Heart left ventricle (tissue), 16 donors: Measurements from ENCODE around the gene AHDC1. TPM values are rescaled to one million over a fixed set of nuclear protein-coding genes. Genes with fewer than 3 reads are reported as not detected.
A peak's percentile ranks its signal among the peaks of the same experiment; 100 is the strongest.

Experiments used
- ATAC-seq, 4 donors: fragments of 200-7000 bp; cut with Tn5 transposase; one replicate each; pipeline ENCODE4 v1.9.1; 2020 to 2022; ENCODE audit warnings: moderate library complexity in 4 of 4, mild to moderate bottlenecking in 3 of 4, moderate number of reproducible peaks in 1 of 4
- DNase-seq, 5 donors: peaks; one replicate each; pipeline ENCODE4 v3.0.0-alpha.2; 2020
- H3K27ac ChIP-seq, 12 donors: fragments of 200-600 bp; sonication (generic) in 4 of 12; one replicate each; pipeline versions ENCODE4 v1.5.0 to v1.8.0; 2016 to 2022; ENCODE audit warnings: mild to moderate bottlenecking in 2 of 12
- H3K27me3 ChIP-seq, 9 donors: fragments of 200-600 bp; sonication (generic) in 2 of 9; one replicate each; pipeline versions ENCODE4 v1.5.1 to v1.8.0; 2016 to 2022; ENCODE audit warnings: mild to moderate bottlenecking in 3 of 9
- H3K36me3 ChIP-seq, 9 donors: fragments of 200-600 bp; sonication (generic) in 2 of 9; one replicate each; pipeline versions ENCODE4 v1.5.0 to v1.8.0; 2018 to 2022; ENCODE audit warnings: mild to moderate bottlenecking in 2 of 9
- H3K4me1 ChIP-seq, 12 donors: fragments of 200-600 bp; sonication (generic) in 4 of 12; one replicate each; pipeline versions ENCODE4 v1.5.0 to v1.8.0; 2016 to 2022; ENCODE audit warnings: mild to moderate bottlenecking in 3 of 12
- H3K4me3 ChIP-seq, 12 donors: fragments of 200-600 bp; sonication (generic) in 4 of 12; one replicate each; pipeline versions ENCODE4 v1.5.0 to v1.8.0; 2017 to 2022; ENCODE audit warnings: mild to moderate bottlenecking in 9 of 12, moderate library complexity in 4 of 12
- H3K9me3 ChIP-seq, 12 donors: fragments of 200-600 bp; sonication (generic) in 4 of 12; one replicate each; pipeline versions ENCODE4 v1.5.0 to v1.8.0; 2016 to 2022; ENCODE audit warnings: mild to moderate bottlenecking in 1 of 12
- CTCF ChIP-seq, 12 donors: fragments of 200-600 bp; sonication (generic) in 4 of 12; IDR thresholded peaks; one replicate each; pipeline versions ENCODE4 v1.5.0 to v1.8.0; 2018 to 2022; ENCODE audit warnings: antibody characterized with exemption in 12 of 12, mild to moderate bottlenecking in 5 of 12
- POLR2A ChIP-seq, 2 donors: fragments of 450-650 bp; IDR thresholded peaks; one replicate each; pipeline ENCODE4 v1.6.1; 2017; ENCODE audit warnings: antibody characterized with exemption in 2 of 2, mild to moderate bottlenecking in 2 of 2, moderate library complexity in 2 of 2
- WGBS, 4 donors: extraction: QIAGEN DNeasy Blood & Tissue Kit in 2 of 4; methylation state at CpG; one replicate each; pipeline versions ENCODE4 v1.1.5 to v1.1.7; 2013 to 2018; 5-methylcytosine and 5-hydroxymethylcytosine counted together
- intact Hi-C, 10 donors: fragments of 100-400 bp; cut with DNase I; formaldehyde crosslinking; loops; one replicate each; pipeline versions ENCODE4 v1.11.1 to v1.14.2; 2022
- polyA plus RNA-seq, 2 donors: library from polyadenylated mRNA; stranded (reverse); fragments of 200-250 nt; gene quantifications; one replicate each; pipeline ENCODE4 v1.2.3, GENCODE V29; 2013
- total RNA-seq, 9 donors: library from RNA; depleted of rRNA in 2 of 9; stranded (reverse); fragments of >200 nt in 2 of 9; fragmentation: NEBNext Ultra II Directional in 3 of 9; extraction: Animal tissue kit (Norgen Biotek cat#: 25700) in 3 of 9; gene quantifications; one replicate each; pipeline versions ENCODE4 v1.1.0 to v1.2.4, GENCODE V29; 2016 to 2023
- donor health status: ischemic (EF 13 %, LVEDD 7.1; RV severe dilation, severe dysfunction).
- donor health status: healthy with polysubstance abuse.
- donor health status: DM: no; HTN: yes; CAD: no.
- donor health status: DM: no; HTN: no; CAD: no.
- donor health status: ischemic (EF 25% LVEDD 6.9; RV normal size, moderate dysfunction).
- donor health status: ischemic (EF 25% LVEDD 5.7; RV mildly dilated, moderate dysfunction).
- donor health status: healthy.
- donor health status: DM: yes; HTN: yes; CAD: no.
- donor health status: ischemic (EF 35%, LVEDD 5.7; RV mildly dilated, moderate dysfunction).
- donor health status: nonischemic (EF 11% LVEDD 7.7; RV severe dilation, severe dysfunction).
- donor health status: DM: yes; HTN: yes; CAD: no.
- donor health status: PGD.
- donor health status: ischemic (EF 29% LVEDD 5.4; RV normal size, mild dysfunction).
- donor health status: nonischemic (EF 23%, LVEDD 6.1; RV moderate dilation, normal function).

Gene AHDC1
- total and polyA plus RNA-seq, 11 donors = 25.8 to 50.2 (median 42.1) TPM

GRCh38 chr1:27617420-27617819 lies 13.5 kb upstream of the AHDC1 start:
- no peaks in the 10 kb centered on the region for H3K9me3 ChIP-seq
- intact Hi-C loops = no loop called here
- DNase-seq (peak in 1 of 5 donors; percentile 1), ATAC-seq (no peak)
- peaks cover 0 to 65% (median 5%) of the 10 kb centered on the region in 12 donors for H3K4me1 ChIP-seq
- peaks cover 0 to 32% (median 0%) of the 10 kb centered on the region in 9 donors for H3K36me3 ChIP-seq
- TF ChIP-seq POLR2A (IDR thresholded peaks at IDR 0.05) (no peak), CTCF (IDR thresholded peaks at IDR 0.05) (no peak)
- peak overlapping the region in 1 of 12 donors; percentile 65 for H3K27ac ChIP-seq
- WGBS, 4 donors = 80 to 93% (median 86%) methylated on average over 2 of the region's 2 CpGs
- H3K27me3 ChIP-seq = no peaks in the 10 kb centered on the region
- H3K4me3 ChIP-seq = no peak overlapping the region

GRCh38 chr1:27616441-27616840 lies 12.5 kb upstream of the AHDC1 start:
- Histone ChIP-seq H3K27me3 (no peaks in the 10 kb centered on the region), H3K27ac (no peak overlapping the region), H3K4me1 (peaks cover 0 to 55% (median 2%) of the 10 kb centered on the region in 12 donors), H3K36me3 (peaks cover 0 to 41% (median 0%) of the 10 kb centered on the region in 9 donors), H3K9me3 (no peaks in the 10 kb centered on the region), H3K4me3 (no peak overlapping the region)
- intact Hi-C loops = no loop called here
- DNase-seq = peak in 1 of 5 donors; percentile 14
- WGBS, 4 donors = 94 to 100% (median 99%) methylated on average over 1 to 2 of the region's 2 CpGs
- TF ChIP-seq CTCF (IDR thresholded peaks at IDR 0.05) = peak in 1 of 12 donors; percentile 11
- no peak for TF ChIP-seq POLR2A (IDR thresholded peaks at IDR 0.05)
- no peak for ATAC-seq

GRCh38 chr1:27615346-27616192 lies 11.6 kb upstream of the AHDC1 start:
- H3K36me3 ChIP-seq = peaks cover 0 to 44% (median 0%) of the 10 kb centered on the region in 9 donors
- intact Hi-C loops = no loop called here
- TF ChIP-seq POLR2A (IDR thresholded peaks at IDR 0.05) (no peak), CTCF (IDR thresholded peaks at IDR 0.05) (no peak)
- H3K9me3 ChIP-seq = no peaks in the 10 kb centered on the region
- peak in 1 of 5 donors; percentile 66 for DNase-seq
- no peak overlapping the region for H3K4me3 ChIP-seq
- WGBS, 4 donors = 76 to 85% (median 81%) methylated on average over 41 of the region's 41 CpGs
- no peak overlapping the region for H3K27ac ChIP-seq
- ATAC-seq = no peak
- peaks cover 0 to 47% (median 2%) of the 10 kb centered on the region in 12 donors for H3K4me1 ChIP-seq
- H3K27me3 ChIP-seq = no peaks in the 10 kb centered on the region

- peak in 1 of 4 donors; percentile 13 for ATAC-seq
- peaks cover 0 to 44% (median 0%) of the 10 kb centered on the region in 9 donors for H3K36me3 ChIP-seq
Observed at GRCh38 chr1:27614625-27615344, 10.8 kb upstream of the AHDC1 start.

More at GRCh38 chr1:27614625-27615344, 10.8 kb upstream of the AHDC1 start:
- 27 to 36% (median 28%) methylated on average over 24 to 26 of the region's 26 CpGs for WGBS, 4 donors
- DNase-seq = peak in 1 of 5 donors; percentile 65
- Histone ChIP-seq H3K27me3 (no peaks in the 10 kb centered on the region), H3K4me3 (no peak overlapping the region), H3K4me1 (peaks cover 0 to 42% (median 2%) of the 10 kb centered on the region in 12 donors), H3K27ac (no peak overlapping the region), H3K9me3 (no peaks in the 10 kb centered on the region)
- intact Hi-C loops = loop anchor here in 3 of 10 donors (5.0 kb wide), 2 partner anchors 33 to 317 kb away; no protein-coding TSS in a partner anchor
- TF ChIP-seq CTCF (IDR thresholded peaks at IDR 0.05) = no peak
- no peak for TF ChIP-seq POLR2A (IDR thresholded peaks at IDR 0.05)
